ENCODE results near the gene MAP4K4. TPM values are rescaled to one million over a fixed set of nuclear protein-coding genes. Genes with fewer than 3 reads are reported as not detected.

Gene MAP4K4
- total RNA-seq, 2 experiments from 2014 or later = 90.2 to 92.2 TPM

- ATAC-seq = no peak
- Mint-ChIP-seq H3K4me1 (ENCODE audit: low read depth) (no peaks in the 10 kb centered on the region), H3K36me3 (ENCODE audit: low read depth) (peaks cover 66% of the 10 kb centered on the region), H3K27me3 (ENCODE audit: low read depth) (no peaks in the 10 kb centered on the region), H3K27ac (no peak overlapping the region), H3K9me3 (ENCODE audit: insufficient read depth) (no peaks in the 10 kb centered on the region), H3K4me3 (no peak overlapping the region)
- ChIA-PET POLR2A (no interaction called here), CTCF (no interaction called here)
- DNase-seq = no peak
Observed at GRCh38 chr2:101889460-101890098, 192.1 kb downstream of the MAP4K4 start.

- Mint-ChIP-seq H3K4me1 (ENCODE audit: low read depth) (no peaks in the 10 kb centered on the region), H3K9me3 (ENCODE audit: insufficient read depth) (no peaks in the 10 kb centered on the region), H3K27ac (no peak overlapping the region), H3K36me3 (ENCODE audit: low read depth) (peaks cover 60% of the 10 kb centered on the region), H3K27me3 (ENCODE audit: low read depth) (no peaks in the 10 kb centered on the region), H3K4me3 (no peak overlapping the region)
- DNase-seq (no peak), ATAC-seq (no peak)
- CTCF ChIA-PET = no interaction called here
- POLR2A ChIA-PET = no interaction called here
Observed at GRCh38 chr2:101892377-101892776, 194.9 kb downstream of the MAP4K4 start.

GRCh38 chr2:101893681-101894381 lies 196.3 kb downstream of the MAP4K4 start:
- ATAC-seq = no peak
- Mint-ChIP-seq H3K36me3 (ENCODE audit: low read depth) (peaks cover 48% of the 10 kb centered on the region), H3K27ac (no peak overlapping the region), H3K4me1 (ENCODE audit: low read depth) (no peaks in the 10 kb centered on the region), H3K4me3 (no peak overlapping the region), H3K9me3 (ENCODE audit: insufficient read depth) (no peaks in the 10 kb centered on the region), H3K27me3 (ENCODE audit: low read depth) (no peaks in the 10 kb centered on the region)
- POLR2A ChIA-PET = no interaction called here
- CTCF ChIA-PET = interaction anchor here (0.8 to 2.4 kb wide), 3 partner anchors 8 to 347 kb away, joined by 3 to 11 read pairs (median 6); no protein-coding TSS in a partner anchor
- no peak for DNase-seq

GRCh38 chr2:101895039-101895438 lies 197.5 kb downstream of the MAP4K4 start:
- H3K4me3 Mint-ChIP-seq = no peak overlapping the region
- peaks cover 39% of the 10 kb centered on the region for H3K36me3 Mint-ChIP-seq (ENCODE audit: low read depth)
- H3K4me1 Mint-ChIP-seq (ENCODE audit: low read depth) = no peaks in the 10 kb centered on the region
- DNase-seq = no peak
- no peak for ATAC-seq
- ChIA-PET CTCF (interaction anchor here (2.3 to 2.4 kb wide), 2 partner anchors 11 to 345 kb away, joined by 6 to 11 read pairs; no protein-coding TSS in a partner anchor), POLR2A (no interaction called here)
- H3K27me3 Mint-ChIP-seq (ENCODE audit: low read depth) = no peaks in the 10 kb centered on the region
- H3K9me3 Mint-ChIP-seq (ENCODE audit: insufficient read depth) = no peaks in the 10 kb centered on the region
- no peak overlapping the region for H3K27ac Mint-ChIP-seq

GRCh38 chr2:101895819-101896322 lies 198.4 kb downstream of the MAP4K4 start:
- Mint-ChIP-seq H3K4me3 (no peak overlapping the region), H3K36me3 (ENCODE audit: low read depth) (peaks cover 37% of the 10 kb centered on the region), H3K9me3 (ENCODE audit: insufficient read depth) (no peaks in the 10 kb centered on the region), H3K4me1 (ENCODE audit: low read depth) (no peaks in the 10 kb centered on the region), H3K27me3 (ENCODE audit: low read depth) (no peaks in the 10 kb centered on the region), H3K27ac (no peak overlapping the region)
- ATAC-seq = no peak
- no peak for DNase-seq
- POLR2A ChIA-PET = no interaction called here
- CTCF ChIA-PET = interaction anchor here (4.0 kb wide), 1 partner anchor 11 kb away, joined by 21 read pairs; no protein-coding TSS in a partner anchor

GRCh38 chr2:101897301-101897700 lies 199.8 kb downstream of the MAP4K4 start:
- H3K4me3 Mint-ChIP-seq = no peak overlapping the region
- H3K36me3 Mint-ChIP-seq (ENCODE audit: low read depth) = peaks cover 25% of the 10 kb centered on the region
- DNase-seq = no peak
- CTCF ChIA-PET = interaction anchor here (4.0 kb wide), 1 partner anchor 12 kb away, joined by 21 read pairs; no protein-coding TSS in a partner anchor
- no peak overlapping the region for H3K27ac Mint-ChIP-seq
- H3K9me3 Mint-ChIP-seq (ENCODE audit: insufficient read depth) = no peaks in the 10 kb centered on the region
- H3K4me1 Mint-ChIP-seq (ENCODE audit: low read depth) = no peaks in the 10 kb centered on the region
- POLR2A ChIA-PET = no interaction called here
- H3K27me3 Mint-ChIP-seq (ENCODE audit: low read depth) = peaks cover 3% of the 10 kb centered on the region
- ATAC-seq = no peak

- ChIA-PET POLR2A (no interaction called here), CTCF (interaction anchor here (4.0 kb wide), 1 partner anchor 14 kb away, joined by 21 read pairs; no protein-coding TSS in a partner anchor)
- Mint-ChIP-seq H3K27me3 (ENCODE audit: low read depth) (peaks cover 7% of the 10 kb centered on the region), H3K9me3 (ENCODE audit: insufficient read depth) (no peaks in the 10 kb centered on the region), H3K36me3 (ENCODE audit: low read depth) (peaks cover 8% of the 10 kb centered on the region), H3K4me1 (ENCODE audit: low read depth) (no peaks in the 10 kb centered on the region), H3K27ac (no peak overlapping the region), H3K4me3 (no peak overlapping the region)
- no peak for DNase-seq
- ATAC-seq = no peak
Observed at GRCh38 chr2:101899265-101899664, 201.8 kb downstream of the MAP4K4 start.

- peaks cover 7% of the 10 kb centered on the region for H3K27me3 Mint-ChIP-seq (ENCODE audit: low read depth)
- no peak for ATAC-seq
- no peaks in the 10 kb centered on the region for H3K4me1 Mint-ChIP-seq (ENCODE audit: low read depth)
- H3K4me3 Mint-ChIP-seq = no peak overlapping the region
- H3K27ac Mint-ChIP-seq = no peak overlapping the region
- peaks cover under 1% of the 10 kb centered on the region for H3K9me3 Mint-ChIP-seq (ENCODE audit: insufficient read depth)
- DNase-seq = no peak
- ChIA-PET POLR2A (no interaction called here), CTCF (interaction anchor here (4.0 kb wide), 1 partner anchor 15 kb away, joined by 21 read pairs; no protein-coding TSS in a partner anchor)
- H3K36me3 Mint-ChIP-seq (ENCODE audit: low read depth) = peaks cover 8% of the 10 kb centered on the region
Observed at GRCh38 chr2:101899871-101900270, 202.4 kb downstream of the MAP4K4 start.

- H3K27me3 Mint-ChIP-seq (ENCODE audit: low read depth) = peaks cover 9% of the 10 kb centered on the region
- ChIA-PET POLR2A (interaction anchor here (0.6 kb wide), 1 partner anchor 531 kb away, joined by 3 read pairs; no protein-coding TSS in a partner anchor), CTCF (no interaction called here)
- DNase-seq = no peak
- peaks cover 4% of the 10 kb centered on the region for H3K36me3 Mint-ChIP-seq (ENCODE audit: low read depth)
- peaks cover 4% of the 10 kb centered on the region for H3K9me3 Mint-ChIP-seq (ENCODE audit: insufficient read depth)
- H3K4me1 Mint-ChIP-seq (ENCODE audit: low read depth) = no peaks in the 10 kb centered on the region
- no peak overlapping the region for H3K27ac Mint-ChIP-seq
- no peak overlapping the region for H3K4me3 Mint-ChIP-seq
- ATAC-seq = no peak
Observed at GRCh38 chr2:101900375-101900774, 202.9 kb downstream of the MAP4K4 start.

GRCh38 chr2:101901241-101901640 lies 203.7 kb downstream of the MAP4K4 start:
- Mint-ChIP-seq H3K4me3 (no peak overlapping the region), H3K9me3 (ENCODE audit: insufficient read depth) (peaks cover 9% of the 10 kb centered on the region), H3K27ac (no peak overlapping the region), H3K4me1 (ENCODE audit: low read depth) (no peaks in the 10 kb centered on the region), H3K27me3 (ENCODE audit: low read depth) (peaks cover 9% of the 10 kb centered on the region), H3K36me3 (ENCODE audit: low read depth) (no peaks in the 10 kb centered on the region)
- ATAC-seq = no peak
- POLR2A ChIA-PET = no interaction called here
- CTCF ChIA-PET = no interaction called here
- no peak for DNase-seq

GRCh38 chr2:101902169-101902568 lies 204.7 kb downstream of the MAP4K4 start:
- CTCF ChIA-PET = no interaction called here
- no peak overlapping the region for H3K27ac Mint-ChIP-seq
- no peaks in the 10 kb centered on the region for H3K36me3 Mint-ChIP-seq (ENCODE audit: low read depth)
- DNase-seq (no peak), ATAC-seq (no peak)
- H3K27me3 Mint-ChIP-seq (ENCODE audit: low read depth) = peaks cover 9% of the 10 kb centered on the region
- no peak overlapping the region for H3K4me3 Mint-ChIP-seq
- POLR2A ChIA-PET = no interaction called here
- H3K4me1 Mint-ChIP-seq (ENCODE audit: low read depth) = no peaks in the 10 kb centered on the region
- peaks cover 9% of the 10 kb centered on the region for H3K9me3 Mint-ChIP-seq (ENCODE audit: insufficient read depth)

- Mint-ChIP-seq H3K4me3 (no peak overlapping the region), H3K36me3 (ENCODE audit: low read depth) (no peaks in the 10 kb centered on the region), H3K4me1 (ENCODE audit: low read depth) (no peaks in the 10 kb centered on the region), H3K27ac (no peak overlapping the region), H3K27me3 (ENCODE audit: low read depth) (peaks cover 9% of the 10 kb centered on the region), H3K9me3 (ENCODE audit: insufficient read depth) (peaks cover 14% of the 10 kb centered on the region)
- ChIA-PET CTCF (no interaction called here), POLR2A (no interaction called here)
- DNase-seq (no peak), ATAC-seq (no peak)
Observed at GRCh38 chr2:101904916-101905315, 207.4 kb downstream of the MAP4K4 start.

Data from activated CD8-positive, alpha-beta T cell treated with anti-CD3 and anti-CD28 coated beads, Interleukin-2, amount 10 ng/mL, durations not matched to agents 7 days and 5 days (primary cell).